ENCODE measurements around the gene ANKRD44. TPM values are rescaled to one million over a fixed set of nuclear protein-coding genes. Genes with fewer than 3 reads are reported as not detected.

The ANKRD44 gene
- total RNA-seq, 1 experiment from 2014 or later, result 0.66 TPM

- peak; percentile 44 for DNase-seq
- Histone ChIP-seq H3K36me3 (no peaks in the 10 kb centered on the region), H3K9me3 (no peaks in the 10 kb centered on the region; the same call in 1 of the 2 replicates), H3K27me3 (no peaks in the 10 kb centered on the region), H3K4me3 (no peak overlapping the region)
Observed at GRCh38 chr2:197124639-197125390, 185.8 kb downstream of the ANKRD44 start.

- H3K4me3 ChIP-seq, result no peak overlapping the region
- H3K9me3 ChIP-seq, result no peaks in the 10 kb centered on the region
- no peaks in the 10 kb centered on the region for H3K27me3 ChIP-seq
- no peak for DNase-seq
- H3K36me3 ChIP-seq, result no peaks in the 10 kb centered on the region
Observed at GRCh38 chr2:197122821-197123220, 187.8 kb downstream of the ANKRD44 start.

GRCh38 chr2:197121756-197122385 is 188.7 kb downstream of the ANKRD44 start:
- no peaks in the 10 kb centered on the region for H3K9me3 ChIP-seq
- no peak overlapping the region for H3K4me3 ChIP-seq
- no peaks in the 10 kb centered on the region for H3K27me3 ChIP-seq
- DNase-seq, result no peak
- H3K36me3 ChIP-seq, result no peaks in the 10 kb centered on the region

- H3K27me3 ChIP-seq, result no peaks in the 10 kb centered on the region
- no peak for DNase-seq
- no peak overlapping the region for H3K4me3 ChIP-seq
- H3K36me3 ChIP-seq, result no peaks in the 10 kb centered on the region
- no peaks in the 10 kb centered on the region for H3K9me3 ChIP-seq
Observed at GRCh38 chr2:197121255-197121654, 189.3 kb downstream of the ANKRD44 start.

- Histone ChIP-seq H3K4me3 (no peak overlapping the region), H3K9me3 (no peaks in the 10 kb centered on the region), H3K27me3 (no peaks in the 10 kb centered on the region), H3K36me3 (no peaks in the 10 kb centered on the region)
- DNase-seq, result no peak
Observed at GRCh38 chr2:197116306-197116879, 194.2 kb downstream of the ANKRD44 start.

GRCh38 chr2:197115325-197115724 is 195.3 kb downstream of the ANKRD44 start:
- Histone ChIP-seq H3K4me3 (no peak overlapping the region), H3K36me3 (no peaks in the 10 kb centered on the region), H3K27me3 (no peaks in the 10 kb centered on the region), H3K9me3 (no peaks in the 10 kb centered on the region)
- DNase-seq, result no peak

- no peaks in the 10 kb centered on the region for H3K36me3 ChIP-seq
- DNase-seq, result no peak
- H3K27me3 ChIP-seq, result no peaks in the 10 kb centered on the region
- H3K4me3 ChIP-seq, result no peak overlapping the region
- H3K9me3 ChIP-seq, result no peaks in the 10 kb centered on the region
Observed at GRCh38 chr2:197113275-197113711, 197.3 kb downstream of the ANKRD44 start.

- Histone ChIP-seq H3K36me3 (no peaks in the 10 kb centered on the region), H3K27me3 (no peaks in the 10 kb centered on the region), H3K9me3 (no peaks in the 10 kb centered on the region), H3K4me3 (no peak overlapping the region)
- no peak for DNase-seq
Observed at GRCh38 chr2:197109326-197109725, 201.3 kb downstream of the ANKRD44 start.

GRCh38 chr2:197108758-197109157 is 201.8 kb downstream of the ANKRD44 start:
- Histone ChIP-seq H3K27me3 (no peaks in the 10 kb centered on the region), H3K36me3 (no peaks in the 10 kb centered on the region), H3K9me3 (no peaks in the 10 kb centered on the region), H3K4me3 (no peak overlapping the region)
- DNase-seq, result peak; percentile 36

- H3K9me3 ChIP-seq, result no peaks in the 10 kb centered on the region
- H3K27me3 ChIP-seq, result no peaks in the 10 kb centered on the region
- DNase-seq, result peak; percentile 39
- no peak overlapping the region for H3K4me3 ChIP-seq
- H3K36me3 ChIP-seq, result no peaks in the 10 kb centered on the region
Observed at GRCh38 chr2:197107291-197108269, 203.0 kb downstream of the ANKRD44 start.

GRCh38 chr2:197103363-197103762 is 207.2 kb downstream of the ANKRD44 start:
- no peak overlapping the region for H3K4me3 ChIP-seq
- no peaks in the 10 kb centered on the region for H3K27me3 ChIP-seq
- H3K9me3 ChIP-seq, result no peaks in the 10 kb centered on the region
- no peaks in the 10 kb centered on the region for H3K36me3 ChIP-seq
- no peak for DNase-seq

GRCh38 chr2:197102231-197102630 is 208.3 kb downstream of the ANKRD44 start:
- Histone ChIP-seq H3K9me3 (no peaks in the 10 kb centered on the region), H3K36me3 (no peaks in the 10 kb centered on the region), H3K27me3 (no peaks in the 10 kb centered on the region), H3K4me3 (no peak overlapping the region)
- DNase-seq, result no peak

GRCh38 chr2:197101519-197101918 is 209.1 kb downstream of the ANKRD44 start:
- no peaks in the 10 kb centered on the region for H3K9me3 ChIP-seq
- H3K27me3 ChIP-seq, result no peaks in the 10 kb centered on the region
- H3K4me3 ChIP-seq, result no peak overlapping the region
- no peaks in the 10 kb centered on the region for H3K36me3 ChIP-seq
- no peak for DNase-seq

GRCh38 chr2:197097578-197098366 is 212.8 kb downstream of the ANKRD44 start:
- Histone ChIP-seq H3K36me3 (no peaks in the 10 kb centered on the region), H3K4me3 (no peak overlapping the region), H3K9me3 (no peaks in the 10 kb centered on the region), H3K27me3 (no peaks in the 10 kb centered on the region)
- DNase-seq, result no peak

- no peaks in the 10 kb centered on the region for H3K27me3 ChIP-seq
- H3K36me3 ChIP-seq, result no peaks in the 10 kb centered on the region
- DNase-seq, result no peak
- H3K4me3 ChIP-seq, result no peak overlapping the region
- H3K9me3 ChIP-seq, result no peaks in the 10 kb centered on the region
Observed at GRCh38 chr2:197096649-197097048, 213.9 kb downstream of the ANKRD44 start.

GRCh38 chr2:197092431-197092830 is 218.1 kb downstream of the ANKRD44 start:
- Histone ChIP-seq H3K9me3 (no peaks in the 10 kb centered on the region), H3K4me3 (no peak overlapping the region), H3K27me3 (no peaks in the 10 kb centered on the region), H3K36me3 (no peaks in the 10 kb centered on the region)
- peak; percentile 30 for DNase-seq
